Nephron (organoid): ENCODE data around the gene OGFOD3.
"Not testable (repeated sequence)": the region's sequence is repeated elsewhere in the genome, so short reads cannot be mapped to it uniquely, and the experiment has no call there.

Source experiments
- H3K27ac Mint-ChIP-seq, 3 experiments: 2 replicates each; pipeline ENCODE4 v1.8.0; 2020; ENCODE audit warnings: mixed read lengths in 3 of 3, mild to moderate bottlenecking in 2 of 3, moderate library complexity in 1 of 3
- H3K27me3 Mint-ChIP-seq: 2 replicates; pipeline ENCODE4 v1.8.0; 2021; ENCODE audit warnings: low read depth, mild to moderate bottlenecking, moderate library complexity, mixed read lengths
- H3K36me3 Mint-ChIP-seq: 2 replicates; pipeline ENCODE4 v1.8.0; 2020; ENCODE audit warnings: low read depth, mixed read lengths
- H3K4me1 Mint-ChIP-seq: 2 replicates; pipeline ENCODE4 v1.8.0; 2020; ENCODE audit warnings: mixed read lengths
- H3K4me3 Mint-ChIP-seq, 3 experiments: 2 replicates each; pipeline ENCODE4 v1.8.0; 2020; ENCODE audit warnings: mild to moderate bottlenecking in 3 of 3, mixed read lengths in 3 of 3, moderate library complexity in 2 of 3
- H3K9me3 Mint-ChIP-seq: 2 replicates; pipeline ENCODE4 v1.8.0; 2020; ENCODE audit warnings: mixed read lengths
- CTCF ChIP-seq, 3 experiments: fragments of 200-600 bp; sonication (generic); IDR thresholded peaks; one replicate each; pipeline ENCODE4 v1.5.0; 2021; ENCODE audit warnings: antibody characterized with exemption in 3 of 3; ENCODE audit not compliant: unreplicated experiment in 3 of 3

OGFOD3 gene

GRCh38 chr17:82373731-82374625 is 44.4 kb downstream of the OGFOD3 start:
- Mint-ChIP-seq H3K27ac (peak overlapping the region in 1 of 3 experiments; percentile 61), H3K4me1 (peaks cover 30% of the 10 kb centered on the region), H3K27me3 (peaks cover 35% of the 10 kb centered on the region), H3K9me3 (no peaks in the 10 kb centered on the region), H3K36me3 (no peaks in the 10 kb centered on the region), H3K4me3 (peak overlapping the region; percentile 81 to 90 (median 84))
- TF ChIP-seq CTCF (IDR thresholded peaks at IDR 0.05; ENCODE audit: unreplicated experiment in 3 of 3) = no peak

- Mint-ChIP-seq H3K27ac (peak overlapping the region in 1 of 3 experiments; percentile 61), H3K4me3 (peak overlapping the region; percentile 81 to 90 (median 84)), H3K27me3 (peaks cover 32% of the 10 kb centered on the region), H3K4me1 (peaks cover 28% of the 10 kb centered on the region)
- H3K36me3 Mint-ChIP-seq, H3K9me3 Mint-ChIP-seq: not testable (repeated sequence)
These were observed 45.3 kb downstream of the OGFOD3 start for GRCh38 chr17:82373072-82373452.

GRCh38 chr17:82372249-82373071 is 45.9 kb downstream of the OGFOD3 start:
- Mint-ChIP-seq H3K9me3 (no peaks in the 10 kb centered on the region), H3K4me1 (peaks cover 34% of the 10 kb centered on the region), H3K36me3 (no peaks in the 10 kb centered on the region), H3K4me3 (peak overlapping the region; percentile 81 to 90 (median 84)), H3K27ac (peak overlapping the region; percentile 57 to 66 (median 61)), H3K27me3 (peaks cover 32% of the 10 kb centered on the region)
- no peak for TF ChIP-seq CTCF (IDR thresholded peaks at IDR 0.05; ENCODE audit: unreplicated experiment in 3 of 3)

- peak within 1 kb of the TSS; percentile 61 to 75 (median 66) for H3K27ac Mint-ChIP-seq
- peaks cover 42% of the 10 kb centered on the region for H3K4me1 Mint-ChIP-seq
- no peak for TF ChIP-seq CTCF (IDR thresholded peaks at IDR 0.05; ENCODE audit: unreplicated experiment in 3 of 3)
- peak within 1 kb of the TSS; percentile 81 to 90 (median 84) for H3K4me3 Mint-ChIP-seq
- H3K27me3 Mint-ChIP-seq = peaks cover 32% of the 10 kb centered on the region
- H3K9me3 Mint-ChIP-seq = no peaks in the 10 kb centered on the region
- no peaks in the 10 kb centered on the region for H3K36me3 Mint-ChIP-seq
These were observed 46.8 kb downstream of the OGFOD3 start, which contains the start of gene UTS2R for GRCh38 chr17:82371333-82372248. TSS of gene UTS2R (plus strand) at chr17:82371765. CDS start at chr17:82374325, 2,560 bp downstream.

GRCh38 chr17:82370471-82371332 is 47.7 kb downstream of the OGFOD3 start:
- H3K27ac Mint-ChIP-seq = peak overlapping the region in 2 of 3 experiments; percentile 65 to 75
- no peaks in the 10 kb centered on the region for H3K9me3 Mint-ChIP-seq
- H3K27me3 Mint-ChIP-seq = peaks cover 32% of the 10 kb centered on the region
- H3K4me1 Mint-ChIP-seq = peaks cover 44% of the 10 kb centered on the region
- TF ChIP-seq CTCF (IDR thresholded peaks at IDR 0.05; ENCODE audit: unreplicated experiment in 3 of 3) = no peak
- H3K4me3 Mint-ChIP-seq = peak overlapping the region; percentile 70 to 79 (median 73)
- no peaks in the 10 kb centered on the region for H3K36me3 Mint-ChIP-seq
